ENCODE data around the gene INCA1.

The INCA1 gene

GRCh38 chr17:5014357-5014756 lies 17.0 kb upstream of the INCA1 start:
- no peak for DNase-seq (ENCODE audit: extremely low read depth in 1 of 2, low read depth in 1 of 2)

GRCh38 chr17:5011928-5012327 lies 14.6 kb upstream of the INCA1 start:
- DNase-seq (ENCODE audit: extremely low read depth in 1 of 2, low read depth in 1 of 2), result no peak

- DNase-seq (ENCODE audit: extremely low read depth in 1 of 2, low read depth in 1 of 2), result no peak
Measured at GRCh38 chr17:5003214-5003867, 6.0 kb upstream of the INCA1 start.

- DNase-seq (ENCODE audit: extremely low read depth in 1 of 2, low read depth in 1 of 2), result no peak
Measured at GRCh38 chr17:5002121-5002788, 4.9 kb upstream of the INCA1 start.

GRCh38 chr17:5000237-5000639 lies 2.9 kb upstream of the INCA1 start:
- no peak for DNase-seq (ENCODE audit: extremely low read depth in 1 of 2, low read depth in 1 of 2)

GRCh38 chr17:4999430-5000093 lies 2.2 kb upstream of the INCA1 start:
- no peak for DNase-seq (ENCODE audit: extremely low read depth in 1 of 2, low read depth in 1 of 2)

- no peak for DNase-seq (ENCODE audit: extremely low read depth in 1 of 2, low read depth in 1 of 2)
Measured at GRCh38 chr17:4998732-4999429, 1.6 kb upstream of the INCA1 start.

GRCh38 chr17:4998027-4998731 lies 857 bp upstream of the INCA1 start:
- DNase-seq (ENCODE audit: extremely low read depth in 1 of 2, low read depth in 1 of 2), result no peak

GRCh38 chr17:4994081-4994595 lies 3.2 kb downstream of the INCA1 start:
- DNase-seq (ENCODE audit: extremely low read depth in 1 of 2, low read depth in 1 of 2), result no peak

GRCh38 chr17:4987767-4988567 lies 9.4 kb downstream of the INCA1 start:
- no peak for DNase-seq (ENCODE audit: extremely low read depth in 1 of 2, low read depth in 1 of 2)

- peak; percentile 76 to 83 for DNase-seq (ENCODE audit: extremely low read depth in 1 of 2, low read depth in 1 of 2)
Measured at GRCh38 chr17:4986951-4987766, 10.2 kb downstream of the INCA1 start, which contains the start of gene CAMTA2. CAMTA2 (minus strand) TSS chr17:4987675; CDS start chr17:4986222, 1,453 bp downstream.

GRCh38 chr17:4986403-4986802 lies 10.9 kb downstream of the INCA1 start:
- no peak for DNase-seq (ENCODE audit: extremely low read depth in 1 of 2, low read depth in 1 of 2)

- no peak for DNase-seq (ENCODE audit: extremely low read depth in 1 of 2, low read depth in 1 of 2)
Measured at GRCh38 chr17:4982305-4982704, 15.0 kb downstream of the INCA1 start.

GRCh38 chr17:4980644-4981216 lies 16.6 kb downstream of the INCA1 start:
- no peak for DNase-seq (ENCODE audit: extremely low read depth in 1 of 2, low read depth in 1 of 2)

GRCh38 chr17:4978726-4979125 lies 18.6 kb downstream of the INCA1 start:
- no peak for DNase-seq (ENCODE audit: extremely low read depth in 1 of 2, low read depth in 1 of 2)

- DNase-seq (ENCODE audit: extremely low read depth in 1 of 2, low read depth in 1 of 2), result no peak
Measured at GRCh38 chr17:4974115-4974670, 23.1 kb downstream of the INCA1 start.

GRCh38 chr17:4973256-4974114 lies 23.8 kb downstream of the INCA1 start:
- DNase-seq (ENCODE audit: extremely low read depth in 1 of 2, low read depth in 1 of 2), result no peak

All from activated CD8-positive, alpha-beta memory T cell treated with anti-CD3 and anti-CD28 coated beads for 1 hour (primary cell).